ENCODE data around the gene LRRC43.

The LRRC43 gene

GRCh38 chr12:122228092-122228491 is 45.2 kb downstream of the LRRC43 start:
- no peak for DNase-seq

- DNase-seq = no peak
Observed at GRCh38 chr12:122230798-122231197, 47.9 kb downstream of the LRRC43 start.

GRCh38 chr12:122232691-122233090 is 49.8 kb downstream of the LRRC43 start:
- DNase-seq = no peak

GRCh38 chr12:122235741-122236140 is 52.8 kb downstream of the LRRC43 start:
- no peak for DNase-seq

- no peak for DNase-seq
Observed at GRCh38 chr12:122238861-122239260, 55.9 kb downstream of the LRRC43 start.

GRCh38 chr12:122243965-122244364 is 61.0 kb downstream of the LRRC43 start:
- DNase-seq = no peak

GRCh38 chr12:122244565-122245371 is 61.8 kb downstream of the LRRC43 start:
- DNase-seq = no peak

GRCh38 chr12:122245553-122245952 is 62.6 kb downstream of the LRRC43 start:
- DNase-seq = no peak

GRCh38 chr12:122250047-122250446 is 67.1 kb downstream of the LRRC43 start:
- DNase-seq = no peak

- no peak for DNase-seq
Observed at GRCh38 chr12:122250536-122250935, 67.6 kb downstream of the LRRC43 start.
